Measurements from ENCODE around the gene TBC1D9.

TBC1D9 gene

DNA sequence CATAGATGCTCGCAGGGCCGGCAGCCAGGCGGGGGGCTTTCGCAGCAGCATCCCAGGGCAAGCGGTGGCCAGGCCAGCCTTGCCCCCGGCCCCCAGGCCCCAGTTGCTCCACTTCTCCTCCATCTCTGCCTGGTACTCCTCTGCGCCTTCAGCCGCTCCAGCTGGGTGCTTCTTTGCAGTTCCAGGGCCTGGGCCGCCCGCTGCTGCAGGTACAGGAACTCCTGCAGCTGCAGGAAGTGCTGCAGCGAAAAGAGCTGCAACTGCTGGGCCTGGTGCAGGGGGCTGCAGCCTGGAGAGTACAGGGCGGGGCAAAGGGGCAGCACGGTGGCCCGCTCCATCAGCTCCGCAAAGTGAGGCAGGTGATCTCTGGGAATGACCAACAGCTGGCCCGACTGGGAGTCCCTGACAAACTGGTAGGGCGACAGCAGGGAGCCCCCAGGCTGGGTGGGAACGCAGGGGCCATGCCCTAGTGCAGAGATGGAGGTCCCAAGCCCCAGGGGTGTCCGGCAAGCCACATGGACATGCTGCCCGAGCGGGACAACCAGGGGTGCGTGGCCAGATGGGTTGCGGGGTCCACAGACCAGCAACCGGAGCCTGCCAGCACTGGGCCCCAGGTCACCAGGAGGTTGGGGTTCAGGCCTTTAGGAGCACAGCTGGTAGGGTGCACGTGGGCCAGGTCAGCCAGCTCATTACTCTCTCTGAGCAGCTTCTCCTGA lies 111.6 kb downstream of the TBC1D9 start:
- no peak for DNase-seq

DNA sequence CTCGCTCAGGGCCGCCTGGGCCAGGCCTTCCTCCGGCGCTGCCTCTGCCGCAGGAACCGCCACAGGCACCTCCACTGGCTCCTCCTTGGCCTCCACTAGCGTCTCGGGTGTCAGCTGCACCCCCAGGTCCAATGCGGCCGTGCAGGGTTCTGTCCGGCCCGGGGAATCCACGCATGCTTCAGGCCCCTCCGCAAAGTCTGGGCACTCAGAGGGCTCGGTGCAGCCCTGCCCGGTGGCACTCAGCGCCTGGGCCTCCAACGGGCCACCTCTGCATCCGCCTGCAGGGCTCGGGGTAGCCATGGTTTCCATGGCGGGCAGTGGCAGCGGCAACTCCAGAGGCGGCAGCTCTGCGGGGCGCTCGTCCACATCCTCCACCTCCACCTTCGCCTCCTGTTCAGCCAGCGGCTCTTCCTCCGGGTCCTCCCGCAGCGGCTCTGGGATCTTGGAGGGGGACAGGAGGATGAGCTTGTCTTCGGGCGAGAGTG lies 112.6 kb downstream of the TBC1D9 start:
- no peak for DNase-seq

DNA sequence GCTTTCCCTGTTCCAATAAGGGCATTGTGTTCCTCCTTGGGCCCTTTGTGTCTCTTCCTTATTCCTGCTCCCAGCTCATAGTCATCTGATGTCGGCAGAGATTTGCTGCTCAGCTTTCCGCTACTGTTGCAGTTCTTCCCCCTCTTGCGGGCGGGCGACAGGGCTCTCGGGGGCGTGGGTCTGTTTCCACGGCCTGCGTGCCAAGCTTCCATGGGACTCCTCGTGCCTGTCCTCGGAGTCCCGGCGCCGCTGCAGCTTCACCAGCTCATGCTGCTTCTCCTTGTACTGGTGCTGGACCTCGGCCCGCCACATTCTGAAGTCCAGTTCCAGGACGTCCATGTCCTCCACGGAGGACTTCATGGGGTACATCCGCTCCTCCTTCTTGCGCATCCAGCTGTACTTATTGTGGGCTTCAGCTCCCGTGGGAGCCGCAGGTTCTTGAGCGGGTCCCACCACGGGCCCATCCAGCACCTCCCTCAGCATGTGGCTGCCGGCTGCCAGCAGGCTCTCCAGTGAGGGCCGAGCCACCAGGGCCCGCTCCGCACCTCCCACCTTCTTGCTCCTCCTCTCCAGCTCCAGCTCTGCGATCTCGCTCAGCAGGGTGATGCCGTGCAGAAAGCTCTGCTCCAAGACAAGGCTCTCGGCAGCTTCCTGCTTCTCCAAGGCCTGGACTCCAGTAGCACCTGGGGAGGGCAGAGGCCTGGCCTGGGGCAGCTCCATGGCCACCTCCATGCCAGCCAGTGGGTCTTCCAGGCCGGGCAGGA lies 113.3 kb downstream of the TBC1D9 start:
- no peak for DNase-seq

DNA sequence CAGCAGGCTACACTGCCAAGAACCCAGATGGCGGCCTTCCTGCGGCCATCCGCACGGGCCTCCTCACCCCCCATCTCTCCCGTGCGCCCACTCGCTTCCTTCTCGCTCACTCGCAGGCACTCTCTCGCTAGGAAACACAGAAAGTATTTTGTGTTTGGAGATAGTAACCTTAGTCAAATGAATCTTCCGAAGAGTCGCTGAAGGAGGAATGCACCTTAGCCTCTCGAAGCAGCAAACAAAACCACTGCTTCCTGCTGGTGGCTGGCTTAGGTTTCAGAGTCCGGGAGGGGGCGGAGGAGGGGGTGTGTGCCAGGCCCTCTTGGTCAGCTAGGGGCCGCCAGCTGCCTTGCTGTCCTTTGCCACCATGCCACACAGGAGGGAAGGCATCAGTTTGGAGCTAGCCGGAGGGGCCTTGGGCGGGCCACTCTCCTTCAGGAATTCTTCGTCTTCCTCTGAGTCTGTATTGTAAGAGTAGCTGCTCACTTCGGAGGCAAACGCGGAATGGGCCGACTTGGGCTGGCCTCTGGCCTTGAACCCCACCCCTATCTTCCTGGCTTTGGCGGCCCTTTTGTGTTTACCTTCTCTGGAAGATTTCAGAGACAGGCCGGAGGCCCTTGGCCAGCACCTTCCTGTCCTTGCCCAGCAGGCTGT lies 114.3 kb downstream of the TBC1D9 start:
- DNase-seq = no peak

- DNase-seq = no peak
Observed at GRCh38 chr4:140641105-140641555, 115.1 kb downstream of the TBC1D9 start.

DNA sequence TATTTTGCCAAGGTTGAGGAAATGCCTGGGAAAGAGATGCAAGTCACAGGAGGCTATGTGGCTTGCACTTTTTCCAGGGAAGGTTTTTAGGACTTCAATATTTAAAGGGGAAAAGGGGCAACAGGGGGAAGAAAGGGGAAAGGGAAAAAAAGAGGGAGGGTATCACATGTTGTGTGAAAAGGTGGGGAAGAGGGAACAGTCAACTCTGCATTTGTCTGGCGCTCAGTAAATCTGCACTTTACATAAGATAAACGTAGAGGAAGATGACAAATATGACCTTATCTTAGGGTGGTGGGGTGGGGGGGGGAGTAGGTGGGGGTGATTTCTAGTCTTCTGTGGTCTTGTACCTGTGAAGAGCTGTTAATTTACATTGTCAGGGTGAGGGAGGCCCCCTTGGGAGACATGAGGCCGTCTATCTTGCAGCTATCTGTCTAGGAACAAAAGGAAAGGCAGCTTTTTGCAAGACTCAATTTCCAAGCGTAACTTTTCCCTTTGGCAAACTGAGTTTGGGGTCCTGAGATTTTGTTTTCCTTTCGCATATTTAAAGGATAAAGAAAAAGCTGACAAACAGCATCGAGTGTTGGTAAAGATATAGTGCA lies 115.9 kb downstream of the TBC1D9 start:
- no peak for DNase-seq

- no peak for DNase-seq
Observed at GRCh38 chr4:140639066-140639465, 117.1 kb downstream of the TBC1D9 start.

GRCh38 chr4:140637836-140638235 lies 118.3 kb downstream of the TBC1D9 start:
- no peak for DNase-seq

GRCh38 chr4:140635606-140636005 lies 120.6 kb downstream of the TBC1D9 start:
- no peak for DNase-seq

GRCh38 chr4:140633951-140634350 lies 122.2 kb downstream of the TBC1D9 start:
- DNase-seq = no peak

DNA sequence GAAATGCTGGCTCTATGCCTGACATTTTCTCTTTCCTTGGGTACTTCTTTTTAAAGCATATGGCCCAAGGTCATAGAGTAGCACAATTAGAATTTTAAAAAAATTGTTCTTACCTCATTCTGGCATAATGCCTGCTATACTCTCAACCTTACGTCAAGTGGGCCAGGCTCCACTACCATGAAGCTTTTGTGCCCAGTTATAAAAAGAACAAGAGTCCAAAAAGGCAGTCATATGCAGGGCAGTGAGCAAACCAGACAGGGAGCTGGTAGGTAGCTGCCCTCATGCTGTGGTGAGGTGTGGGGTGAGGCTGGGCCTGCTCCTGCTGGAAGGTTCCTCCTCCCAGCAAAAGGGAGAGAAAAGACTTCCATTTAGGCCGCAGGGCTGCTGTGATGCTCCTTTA lies 123.1 kb downstream of the TBC1D9 start:
- DNase-seq = no peak

- DNase-seq = no peak
Observed at GRCh38 chr4:140630246-140630645, 125.9 kb downstream of the TBC1D9 start.

DNA sequence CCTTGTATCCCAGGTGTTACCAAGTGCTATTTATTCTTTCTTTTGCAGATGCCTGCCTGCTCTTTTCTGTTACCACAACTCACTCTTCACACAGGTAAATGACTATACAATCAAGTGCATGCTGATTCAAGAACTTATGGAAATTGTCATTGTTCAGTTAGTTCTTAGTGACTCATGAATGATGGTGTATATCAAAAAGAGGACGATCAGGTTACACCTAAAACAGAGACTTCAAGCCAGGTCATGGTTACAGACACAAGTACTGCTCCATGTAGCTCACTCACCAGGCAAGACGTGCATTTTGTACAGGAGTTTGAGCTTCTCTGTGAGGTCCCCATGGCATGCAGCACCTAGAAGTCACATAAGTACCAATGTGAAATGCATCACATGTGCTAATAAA lies 128.2 kb downstream of the TBC1D9 start:
- DNase-seq = no peak

DNA sequence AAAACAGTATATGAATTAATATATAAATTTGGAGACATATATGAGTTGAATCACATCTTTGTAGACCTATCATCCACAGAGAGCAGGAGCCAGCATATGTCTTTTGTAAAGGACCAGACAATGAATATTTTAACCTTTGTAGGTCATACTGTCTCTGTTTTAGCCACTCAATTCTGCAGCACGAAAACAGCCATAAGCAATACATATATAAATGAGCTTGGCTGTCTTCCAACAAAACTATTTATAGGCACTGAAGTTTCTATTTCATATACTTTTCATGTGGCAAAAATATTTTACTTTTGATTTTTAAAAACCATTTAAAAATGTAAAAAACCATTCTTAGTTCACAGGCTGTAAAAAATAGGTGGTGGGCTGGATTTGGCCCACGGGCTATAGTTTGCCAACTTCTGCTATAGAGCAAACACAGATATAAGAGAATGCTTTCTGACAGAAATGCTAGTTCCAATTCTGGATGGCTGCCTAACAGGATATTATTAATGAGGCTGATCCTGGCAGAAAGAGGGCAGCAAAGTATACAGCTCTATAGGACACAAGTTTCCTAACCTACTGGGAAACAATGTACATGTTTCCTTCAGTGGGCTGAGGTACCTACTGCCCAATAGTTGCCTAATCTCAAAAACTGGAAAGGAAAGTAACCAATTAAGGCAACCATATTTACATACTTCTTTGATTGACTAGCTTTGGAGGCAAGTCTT lies 129.4 kb downstream of the TBC1D9 start:
- DNase-seq = no peak

GRCh38 chr4:140622333-140622958 lies 133.7 kb downstream of the TBC1D9 start:
- DNase-seq = no peak

GRCh38 chr4:140621161-140621560 lies 135.0 kb downstream of the TBC1D9 start:
- no peak for DNase-seq

- DNase-seq = no peak
Observed at GRCh38 chr4:140617499-140618248, 138.5 kb downstream of the TBC1D9 start.

DNA sequence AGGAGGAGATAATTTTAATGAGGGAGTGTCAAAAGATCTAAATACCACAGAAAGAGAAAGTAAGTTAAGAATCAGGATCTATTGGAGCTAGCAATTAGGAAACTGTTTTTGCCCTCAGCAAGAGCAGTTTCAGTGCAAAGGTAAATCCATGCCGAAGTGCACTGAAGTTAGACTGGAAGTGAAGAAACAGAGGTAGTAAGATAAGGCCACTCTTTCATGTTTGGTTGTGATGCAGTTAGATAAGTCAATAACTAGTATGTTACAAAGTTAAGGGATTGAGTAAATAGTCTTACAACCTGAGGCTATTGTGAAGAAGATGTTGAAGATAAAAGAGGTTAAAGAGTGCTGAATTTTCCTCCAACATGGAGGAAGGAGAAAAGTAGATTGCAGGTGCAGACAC lies 140.7 kb downstream of the TBC1D9 start:
- no peak for DNase-seq

GRCh38 chr4:140612357-140612756 lies 143.8 kb downstream of the TBC1D9 start:
- DNase-seq = no peak

GRCh38 chr4:140611854-140612253 lies 144.3 kb downstream of the TBC1D9 start:
- DNase-seq = no peak

Data from stimulated activated CD4-positive, alpha-beta T cell treated with anti-CD3 and anti-CD28 coated beads, Interleukin-4, amount 100 ng/mL, for 4 hours (primary cell).